ENCODE measurements around the gene FAM3A.

DNA sequence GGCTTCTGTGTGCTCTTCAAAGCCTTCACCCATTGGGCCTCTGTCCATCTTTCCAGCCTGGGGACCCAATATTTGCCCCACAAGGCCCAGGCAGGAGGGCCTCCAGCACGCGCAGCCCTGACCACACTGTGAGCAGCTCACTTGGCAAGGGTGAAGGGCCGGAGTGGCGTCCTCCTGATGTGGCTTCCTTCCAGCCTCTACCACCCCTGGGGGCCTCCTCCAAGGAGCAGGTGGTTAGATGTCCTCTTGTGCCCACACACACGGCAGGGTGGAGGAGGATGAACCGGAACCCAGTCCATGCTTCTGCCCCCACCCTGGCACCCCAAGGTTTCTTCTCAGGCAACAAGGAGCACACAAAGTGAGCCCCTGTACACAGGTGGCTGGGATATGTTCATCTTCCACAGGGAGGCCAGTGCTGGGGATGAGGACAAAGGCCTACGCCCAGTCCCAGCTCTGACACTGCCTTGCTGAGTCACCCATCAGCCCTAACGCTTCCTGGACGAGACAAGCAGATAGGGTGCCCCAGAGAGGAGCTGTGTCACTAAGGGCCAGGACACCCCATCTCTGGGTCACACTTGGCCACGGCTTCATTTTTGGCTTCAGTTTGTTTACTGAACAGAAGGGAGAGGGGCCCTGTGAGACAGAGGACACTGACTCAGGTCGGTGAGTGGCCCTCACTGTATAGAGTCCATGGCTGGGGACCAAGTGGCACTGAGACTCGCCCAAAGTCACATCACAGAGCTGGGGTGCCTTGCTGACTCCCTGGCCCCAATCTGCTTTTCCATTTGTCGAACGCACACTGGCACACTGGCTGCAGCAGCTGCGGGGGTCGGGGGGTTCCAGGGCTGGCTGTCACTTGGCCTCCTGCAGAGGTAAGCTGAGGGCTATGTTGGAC, 31.5 kb downstream of the FAM3A start:
- TF ChIP-seq CREB1 (IDR thresholded peaks at IDR 0.05) = no peak
- no peak for TF ChIP-seq POLR2AphosphoS5 (IDR thresholded peaks at IDR 0.05; ENCODE audit: low read depth, low read length)
- no peak for TF ChIP-seq MAFK (IDR thresholded peaks at IDR 0.05; ENCODE audit: low read depth, low read length)
- TF ChIP-seq EZH2 (IDR thresholded peaks at IDR 0.05; ENCODE audit: low read depth, low read length, severe bottlenecking) = no peak
- TF ChIP-seq, protein P1, sequence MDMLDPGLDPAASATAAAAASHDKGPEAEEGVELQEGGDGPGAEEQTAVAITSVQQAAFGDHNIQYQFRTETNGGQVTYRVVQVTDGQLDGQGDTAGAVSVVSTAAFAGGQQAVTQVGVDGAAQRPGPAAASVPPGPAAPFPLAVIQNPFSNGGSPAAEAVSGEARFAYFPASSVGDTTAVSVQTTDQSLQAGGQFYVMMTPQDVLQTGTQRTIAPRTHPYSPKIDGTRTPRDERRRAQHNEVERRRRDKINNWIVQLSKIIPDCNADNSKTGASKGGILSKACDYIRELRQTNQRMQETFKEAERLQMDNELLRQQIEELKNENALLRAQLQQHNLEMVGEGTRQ (IDR thresholded peaks at IDR 0.05; ENCODE audit: low read length) = no peak
- TF ChIP-seq FOSL1 (IDR thresholded peaks at IDR 0.05; ENCODE audit: insufficient read depth, low read depth, low read length) = no peak
- TF ChIP-seq JUN (IDR thresholded peaks at IDR 0.05; ENCODE audit: low read depth, low read length) = no peak
- no peak for TF ChIP-seq CBX5 (IDR thresholded peaks at IDR 0.05; ENCODE audit: low read depth, low read length)
- TF ChIP-seq, protein P2, sequence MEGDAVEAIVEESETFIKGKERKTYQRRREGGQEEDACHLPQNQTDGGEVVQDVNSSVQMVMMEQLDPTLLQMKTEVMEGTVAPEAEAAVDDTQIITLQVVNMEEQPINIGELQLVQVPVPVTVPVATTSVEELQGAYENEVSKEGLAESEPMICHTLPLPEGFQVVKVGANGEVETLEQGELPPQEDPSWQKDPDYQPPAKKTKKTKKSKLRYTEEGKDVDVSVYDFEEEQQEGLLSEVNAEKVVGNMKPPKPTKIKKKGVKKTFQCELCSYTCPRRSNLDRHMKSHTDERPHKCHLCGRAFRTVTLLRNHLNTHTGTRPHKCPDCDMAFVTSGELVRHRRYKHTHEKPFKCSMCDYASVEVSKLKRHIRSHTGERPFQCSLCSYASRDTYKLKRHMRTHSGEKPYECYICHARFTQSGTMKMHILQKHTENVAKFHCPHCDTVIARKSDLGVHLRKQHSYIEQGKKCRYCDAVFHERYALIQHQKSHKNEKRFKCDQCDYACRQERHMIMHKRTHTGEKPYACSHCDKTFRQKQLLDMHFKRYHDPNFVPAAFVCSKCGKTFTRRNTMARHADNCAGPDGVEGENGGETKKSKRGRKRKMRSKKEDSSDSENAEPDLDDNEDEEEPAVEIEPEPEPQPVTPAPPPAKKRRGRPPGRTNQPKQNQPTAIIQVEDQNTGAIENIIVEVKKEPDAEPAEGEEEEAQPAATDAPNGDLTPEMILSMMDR (IDR thresholded peaks at IDR 0.05; ENCODE audit: control extremely low read depth in 1 of 3, insufficient read depth in 1 of 3, low read depth in 1 of 3, low read length in 3 of 3) = no peak
- no peak for TF ChIP-seq RXRA (IDR thresholded peaks at IDR 0.05; ENCODE audit: insufficient read depth, low read depth, low read length)

All from H1 (cell line).